ENCODE data around the gene SLC19A1.

SLC19A1 gene

GRCh38 chr21:45485686-45486442, 56.4 kb downstream of the SLC19A1 start:
- no peak overlapping the region for H3K4me3 ChIP-seq (ENCODE audit: low read length in 2 of 2)
- H3K27ac ChIP-seq (ENCODE audit: low read depth in 2 of 2, low read length in 2 of 2) = no peak overlapping the region
- H3K9me3 ChIP-seq (ENCODE audit: control insufficient read depth in 2 of 2, low read length in 2 of 2) = no peaks in the 10 kb centered on the region
- H3K36me3 ChIP-seq (ENCODE audit: control insufficient read depth in 2 of 2, insufficient read depth in 2 of 2, low read length in 2 of 2) = peaks cover 0 to 2% of the 10 kb centered on the region in 2 donors
- H3K27me3 ChIP-seq (ENCODE audit: control insufficient read depth in 2 of 2, insufficient read depth in 2 of 2, low read length in 2 of 2) = no peaks in the 10 kb centered on the region
- H3K9ac ChIP-seq (ENCODE audit: low read depth in 1 of 2, low read length in 2 of 2) = no peak overlapping the region
- H3K4me1 ChIP-seq (ENCODE audit: control insufficient read depth in 2 of 2, insufficient read depth in 2 of 2, low read length in 2 of 2) = no peaks in the 10 kb centered on the region

DNA sequence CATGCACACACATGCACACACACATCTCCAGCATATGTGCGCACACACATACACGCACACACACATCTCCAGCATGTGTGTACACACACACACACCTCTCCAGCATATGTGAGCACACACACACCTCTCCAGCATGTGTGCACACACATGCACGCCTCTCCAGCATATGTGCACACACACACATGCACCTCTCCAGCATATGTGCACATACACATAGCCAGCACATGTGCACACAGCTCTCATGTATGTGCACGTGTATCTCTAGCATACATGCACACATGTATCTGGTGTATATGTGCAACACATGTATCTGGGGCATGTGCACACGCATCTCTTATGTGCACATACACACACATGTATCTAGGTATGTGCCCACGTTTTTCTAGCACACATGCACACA, 57.9 kb downstream of the SLC19A1 start:
- H3K27me3 ChIP-seq (ENCODE audit: control insufficient read depth in 2 of 2, insufficient read depth in 2 of 2, low read length in 2 of 2) = no peaks in the 10 kb centered on the region
- no peaks in the 10 kb centered on the region for H3K9me3 ChIP-seq (ENCODE audit: control insufficient read depth in 2 of 2, low read length in 2 of 2)
- no peak overlapping the region for H3K9ac ChIP-seq (ENCODE audit: low read depth in 1 of 2, low read length in 2 of 2)
- H3K4me1 ChIP-seq (ENCODE audit: control insufficient read depth in 2 of 2, insufficient read depth in 2 of 2, low read length in 2 of 2) = no peaks in the 10 kb centered on the region
- H3K36me3 ChIP-seq (ENCODE audit: control insufficient read depth in 2 of 2, insufficient read depth in 2 of 2, low read length in 2 of 2) = peaks cover 0 to 3% of the 10 kb centered on the region in 2 donors
- no peak overlapping the region for H3K27ac ChIP-seq (ENCODE audit: low read depth in 2 of 2, low read length in 2 of 2)
- H3K4me3 ChIP-seq (ENCODE audit: low read length in 2 of 2) = no peak overlapping the region

- peaks cover 0 to 8% of the 10 kb centered on the region in 2 donors for H3K36me3 ChIP-seq (ENCODE audit: control insufficient read depth in 2 of 2, insufficient read depth in 2 of 2, low read length in 2 of 2)
- peaks cover 0 to 2% of the 10 kb centered on the region in 2 donors for H3K4me1 ChIP-seq (ENCODE audit: control insufficient read depth in 2 of 2, insufficient read depth in 2 of 2, low read length in 2 of 2)
- no peaks in the 10 kb centered on the region for H3K27me3 ChIP-seq (ENCODE audit: control insufficient read depth in 2 of 2, insufficient read depth in 2 of 2, low read length in 2 of 2)
- H3K4me3 ChIP-seq (ENCODE audit: low read length in 2 of 2) = peak overlapping the region in 1 of 2 donors; percentile 15
- H3K27ac ChIP-seq (ENCODE audit: low read depth in 2 of 2, low read length in 2 of 2) = peak overlapping the region in 1 of 2 donors; percentile 74
- no peaks in the 10 kb centered on the region for H3K9me3 ChIP-seq (ENCODE audit: control insufficient read depth in 2 of 2, low read length in 2 of 2)
- H3K9ac ChIP-seq (ENCODE audit: low read depth in 1 of 2, low read length in 2 of 2) = peak overlapping the region in 1 of 2 donors; percentile 32
These were observed 59.1 kb downstream of the SLC19A1 start for GRCh38 chr21:45482899-45483821.

GRCh38 chr21:45481977-45482898, 60.0 kb downstream of the SLC19A1 start:
- no peaks in the 10 kb centered on the region for H3K9me3 ChIP-seq (ENCODE audit: control insufficient read depth in 2 of 2, low read length in 2 of 2)
- H3K27ac ChIP-seq (ENCODE audit: low read depth in 2 of 2, low read length in 2 of 2) = peak overlapping the region in 1 of 2 donors; percentile 74
- H3K4me1 ChIP-seq (ENCODE audit: control insufficient read depth in 2 of 2, insufficient read depth in 2 of 2, low read length in 2 of 2) = peaks cover 0 to 8% of the 10 kb centered on the region in 2 donors
- H3K9ac ChIP-seq (ENCODE audit: low read depth in 1 of 2, low read length in 2 of 2) = no peak overlapping the region
- H3K27me3 ChIP-seq (ENCODE audit: control insufficient read depth in 2 of 2, insufficient read depth in 2 of 2, low read length in 2 of 2) = no peaks in the 10 kb centered on the region
- H3K4me3 ChIP-seq (ENCODE audit: low read length in 2 of 2) = no peak overlapping the region
- H3K36me3 ChIP-seq (ENCODE audit: control insufficient read depth in 2 of 2, insufficient read depth in 2 of 2, low read length in 2 of 2) = peaks cover 0 to 8% of the 10 kb centered on the region in 2 donors

- Histone ChIP-seq H3K9me3 (ENCODE audit: control insufficient read depth in 2 of 2, low read length in 2 of 2) (no peaks in the 10 kb centered on the region), H3K36me3 (ENCODE audit: control insufficient read depth in 2 of 2, insufficient read depth in 2 of 2, low read length in 2 of 2) (peaks cover 0 to 9% of the 10 kb centered on the region in 2 donors), H3K4me1 (ENCODE audit: control insufficient read depth in 2 of 2, insufficient read depth in 2 of 2, low read length in 2 of 2) (peaks cover 0 to 8% of the 10 kb centered on the region in 2 donors), H3K27ac (ENCODE audit: low read depth in 2 of 2, low read length in 2 of 2) (no peak overlapping the region), H3K4me3 (ENCODE audit: low read length in 2 of 2) (no peak overlapping the region), H3K9ac (ENCODE audit: low read depth in 1 of 2, low read length in 2 of 2) (no peak overlapping the region), H3K27me3 (ENCODE audit: control insufficient read depth in 2 of 2, insufficient read depth in 2 of 2, low read length in 2 of 2) (no peaks in the 10 kb centered on the region)
These were observed 60.7 kb downstream of the SLC19A1 start for GRCh38 chr21:45481566-45481965.

DNA sequence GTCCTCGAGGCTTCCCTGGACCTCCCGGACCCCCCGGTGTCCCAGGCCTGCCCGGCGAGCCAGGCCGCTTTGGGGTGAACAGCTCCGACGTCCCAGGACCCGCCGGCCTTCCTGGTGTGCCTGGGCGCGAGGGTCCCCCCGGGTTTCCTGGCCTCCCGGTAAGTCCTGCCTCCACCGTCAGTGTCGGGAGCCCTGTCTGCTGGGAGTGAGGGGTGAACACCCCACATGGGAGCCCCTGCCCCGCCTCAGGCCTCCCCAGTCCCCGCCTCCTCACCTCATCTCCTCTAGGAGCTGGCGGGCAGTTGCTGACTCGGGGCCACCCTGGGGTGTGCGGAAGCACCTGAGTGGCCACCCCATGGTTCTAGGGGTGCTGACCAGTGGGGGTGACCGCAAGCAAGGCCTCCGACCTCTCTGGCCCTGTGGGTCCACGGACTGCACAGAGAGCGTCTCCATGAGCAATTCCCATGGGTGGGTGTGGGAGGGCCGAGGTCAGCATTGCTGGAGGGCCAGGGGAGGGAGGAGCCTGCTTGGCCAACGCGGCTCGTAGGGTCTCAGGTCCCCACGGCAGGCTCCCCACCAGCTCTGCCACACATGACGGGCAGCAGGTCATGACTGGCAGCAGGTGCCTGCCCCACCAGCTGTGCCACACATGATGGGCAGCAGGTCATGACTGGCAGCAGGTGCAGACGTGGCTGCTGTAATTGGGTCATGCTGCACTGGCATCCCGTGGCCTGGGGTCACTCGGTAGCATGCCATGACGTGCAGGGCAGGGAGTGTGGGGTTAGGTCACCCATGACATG, 61.3 kb downstream of the SLC19A1 start:
- no peak overlapping the region for H3K4me3 ChIP-seq (ENCODE audit: low read length in 2 of 2)
- H3K9me3 ChIP-seq (ENCODE audit: control insufficient read depth in 2 of 2, low read length in 2 of 2) = no peaks in the 10 kb centered on the region
- peaks cover 0 to 11% of the 10 kb centered on the region in 2 donors for H3K36me3 ChIP-seq (ENCODE audit: control insufficient read depth in 2 of 2, insufficient read depth in 2 of 2, low read length in 2 of 2)
- no peak overlapping the region for H3K27ac ChIP-seq (ENCODE audit: low read depth in 2 of 2, low read length in 2 of 2)
- H3K27me3 ChIP-seq (ENCODE audit: control insufficient read depth in 2 of 2, insufficient read depth in 2 of 2, low read length in 2 of 2) = no peaks in the 10 kb centered on the region
- H3K9ac ChIP-seq (ENCODE audit: low read depth in 1 of 2, low read length in 2 of 2) = no peak overlapping the region
- peaks cover 0 to 8% of the 10 kb centered on the region in 2 donors for H3K4me1 ChIP-seq (ENCODE audit: control insufficient read depth in 2 of 2, insufficient read depth in 2 of 2, low read length in 2 of 2)

DNA sequence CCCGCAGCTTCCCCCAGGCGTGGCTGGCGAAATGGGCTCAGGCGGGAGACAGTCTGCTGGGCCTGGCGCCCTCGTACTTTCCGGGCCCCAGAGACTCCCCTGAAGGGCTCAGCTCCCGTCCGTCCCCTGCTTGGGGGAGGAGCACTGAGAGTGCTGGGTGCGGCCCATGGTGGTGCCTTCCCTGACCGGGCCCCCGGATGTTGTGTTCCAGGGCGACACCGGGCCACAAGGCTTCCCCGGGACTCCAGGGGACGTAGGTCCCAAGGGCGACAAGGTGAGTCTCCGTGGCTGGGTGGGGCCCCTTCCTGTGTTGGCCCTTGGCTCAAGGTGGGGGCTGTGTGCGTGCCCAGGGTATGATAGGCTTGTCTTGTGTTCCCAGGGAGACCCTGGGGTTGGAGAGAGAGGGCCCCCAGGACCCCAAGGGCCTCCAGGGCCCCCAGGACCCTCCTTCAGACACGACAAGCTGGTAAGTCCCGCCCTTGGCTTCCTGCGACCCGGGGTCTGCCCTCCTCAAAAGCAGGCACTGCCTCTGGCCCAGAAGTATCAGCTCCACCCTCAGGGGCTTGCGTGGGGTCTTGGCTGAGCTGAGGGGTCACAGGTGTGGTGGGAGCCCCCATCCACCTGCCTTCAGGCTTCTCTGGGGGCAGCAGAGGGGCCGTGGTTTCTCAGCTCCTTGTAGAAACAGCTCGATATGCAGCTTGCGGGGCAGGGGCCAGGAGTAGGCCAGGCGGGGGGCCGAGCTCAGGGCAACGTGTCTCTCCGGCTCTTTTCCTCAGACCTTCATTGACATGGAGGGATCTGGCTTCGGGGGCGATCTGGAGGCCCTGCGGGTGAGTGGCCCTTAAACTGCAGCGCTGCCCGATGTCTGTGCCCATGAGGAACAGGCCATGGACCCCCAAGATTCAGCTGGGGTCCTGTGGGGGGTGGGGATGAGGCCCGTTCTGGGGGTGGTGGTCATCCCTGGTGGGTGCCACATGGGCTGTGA, 62.3 kb downstream of the SLC19A1 start:
- Histone ChIP-seq H3K4me3 (ENCODE audit: low read length in 2 of 2) (no peak overlapping the region), H3K27ac (ENCODE audit: low read depth in 2 of 2, low read length in 2 of 2) (no peak overlapping the region), H3K4me1 (ENCODE audit: control insufficient read depth in 2 of 2, insufficient read depth in 2 of 2, low read length in 2 of 2) (peaks cover 0 to 8% of the 10 kb centered on the region in 2 donors), H3K27me3 (ENCODE audit: control insufficient read depth in 2 of 2, insufficient read depth in 2 of 2, low read length in 2 of 2) (no peaks in the 10 kb centered on the region), H3K9me3 (ENCODE audit: control insufficient read depth in 2 of 2, low read length in 2 of 2) (no peaks in the 10 kb centered on the region), H3K9ac (ENCODE audit: low read depth in 1 of 2, low read length in 2 of 2) (no peak overlapping the region), H3K36me3 (ENCODE audit: control insufficient read depth in 2 of 2, insufficient read depth in 2 of 2, low read length in 2 of 2) (peaks cover 0 to 11% of the 10 kb centered on the region in 2 donors)

DNA sequence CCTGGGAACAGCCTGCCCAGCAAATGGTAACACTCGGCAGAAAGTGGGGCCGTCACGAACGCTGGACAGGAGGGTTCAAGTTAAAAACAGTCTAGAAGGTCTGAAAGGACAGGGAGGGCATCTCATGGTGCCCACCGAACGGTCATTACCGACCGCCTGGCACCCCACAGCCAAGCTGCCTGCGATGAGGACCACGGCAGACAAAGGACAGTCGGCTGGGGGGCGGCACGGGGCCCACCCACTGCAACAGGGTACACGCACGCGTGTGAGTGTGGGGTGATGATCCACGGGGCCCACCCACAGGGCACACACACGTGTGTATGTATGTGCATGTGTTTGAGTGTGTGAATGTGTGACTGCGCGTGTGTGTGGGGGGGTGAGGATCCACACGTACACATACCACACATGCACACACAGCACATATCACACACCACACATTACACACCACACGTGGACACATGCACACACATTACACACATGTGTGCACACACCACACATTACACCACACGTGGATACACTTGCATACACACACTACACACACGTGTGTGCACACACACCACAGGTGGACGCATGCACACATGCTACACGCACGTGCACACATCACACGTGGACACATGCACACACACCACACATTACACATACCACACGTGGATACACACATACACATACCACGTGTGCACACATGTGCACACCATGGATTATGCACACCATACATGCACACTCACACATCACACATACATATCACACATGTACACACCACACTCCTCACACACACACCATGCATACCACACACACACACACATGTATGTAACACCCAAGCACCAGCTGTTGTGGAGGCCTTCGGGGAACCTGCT, 63.2 kb downstream of the SLC19A1 start:
- H3K27ac ChIP-seq (ENCODE audit: low read depth in 2 of 2, low read length in 2 of 2) = peak overlapping the region in 1 of 2 donors; percentile 74

More for the DNA sequence above, 63.2 kb downstream of the SLC19A1 start:
- H3K4me3 ChIP-seq (ENCODE audit: low read length in 2 of 2) = peak overlapping the region in 1 of 2 donors; percentile 61
- H3K36me3 ChIP-seq (ENCODE audit: control insufficient read depth in 2 of 2, insufficient read depth in 2 of 2, low read length in 2 of 2) = peaks cover 0 to 14% of the 10 kb centered on the region in 2 donors
- no peaks in the 10 kb centered on the region for H3K27me3 ChIP-seq (ENCODE audit: control insufficient read depth in 2 of 2, insufficient read depth in 2 of 2, low read length in 2 of 2)
- peak overlapping the region in 1 of 2 donors; percentile 24 for H3K9ac ChIP-seq (ENCODE audit: low read depth in 1 of 2, low read length in 2 of 2)
- H3K9me3 ChIP-seq (ENCODE audit: control insufficient read depth in 2 of 2, low read length in 2 of 2) = no peaks in the 10 kb centered on the region
- peaks cover 0 to 8% of the 10 kb centered on the region in 2 donors for H3K4me1 ChIP-seq (ENCODE audit: control insufficient read depth in 2 of 2, insufficient read depth in 2 of 2, low read length in 2 of 2)
